Cortex of kidney (tissue), 1 donor: ENCODE results near the gene SH3BP2.

Source experiments
- DNase-seq: peaks from one replicate; lab custom pipeline; 2025; lab: John Stamatoyannopoulos, UW

SH3BP2 gene

DNA sequence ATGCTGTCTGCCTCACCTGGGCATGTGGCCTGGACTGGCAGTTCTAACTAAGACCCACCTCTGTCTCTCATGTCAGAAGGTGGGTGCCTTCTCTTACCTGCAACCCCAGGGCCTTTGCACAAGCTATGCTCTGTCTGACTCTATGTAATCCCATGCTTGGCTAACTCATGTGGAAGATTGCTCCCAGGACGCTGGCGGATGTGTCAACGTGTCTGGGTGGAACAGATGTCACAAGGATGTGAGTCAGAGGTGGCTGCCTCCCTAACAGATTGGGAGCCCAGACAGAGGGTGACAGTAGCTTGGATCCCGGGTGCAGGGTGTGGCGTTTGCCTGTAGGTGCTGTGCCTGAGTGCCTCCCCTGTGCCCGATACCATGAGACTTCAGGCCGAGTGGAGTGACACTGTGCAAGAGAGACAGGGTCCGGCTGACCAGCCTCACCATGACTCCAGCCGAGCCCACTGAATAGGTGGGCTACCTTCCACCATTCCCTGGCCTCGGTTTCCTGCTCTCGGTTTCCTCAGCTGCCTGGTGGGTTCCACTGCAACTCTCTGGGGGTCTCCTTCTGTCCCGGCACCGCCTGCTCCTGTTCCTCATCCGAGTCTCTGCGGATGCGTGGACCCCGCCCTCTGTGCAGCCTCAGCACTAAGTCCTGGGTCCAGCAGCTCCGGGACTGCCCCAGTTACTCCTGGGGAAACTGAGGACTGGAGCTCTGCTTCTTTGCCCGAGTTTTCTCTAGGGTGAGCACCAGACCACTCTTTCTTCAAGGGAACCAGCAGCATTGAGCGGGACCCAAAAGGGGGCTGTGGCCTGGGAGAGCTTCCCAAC lies 11.0 kb downstream of the SH3BP2 start:
- DNase-seq = no peak

DNA sequence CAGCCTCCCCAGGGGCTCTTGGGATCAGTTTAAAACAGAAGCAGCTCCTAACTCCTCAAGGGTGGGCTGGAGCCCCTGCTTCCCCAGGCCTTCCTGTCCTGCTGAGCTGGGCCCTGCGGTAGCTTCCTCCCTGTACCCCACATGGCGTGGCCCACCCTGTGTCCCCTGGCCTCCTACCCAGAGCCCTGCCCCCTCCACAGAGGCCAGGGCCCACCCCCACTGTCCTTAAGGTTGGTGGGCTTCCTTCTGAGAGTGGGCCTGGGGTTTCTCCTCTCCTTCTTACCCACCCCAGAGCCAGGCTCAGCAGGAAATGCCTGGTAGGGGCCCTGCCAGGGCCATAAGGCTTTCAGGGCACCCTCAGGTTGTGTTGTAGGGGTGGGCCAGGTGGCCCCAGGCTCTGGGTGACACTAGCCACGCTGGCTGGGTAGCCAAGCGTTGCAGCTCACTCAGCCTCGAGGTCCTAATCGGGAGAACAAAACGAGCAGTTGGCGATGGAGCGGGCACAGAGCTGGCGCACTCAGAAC lies 11.6 kb downstream of the SH3BP2 start:
- DNase-seq = no peak

- DNase-seq = no peak
These were observed 12.2 kb downstream of the SH3BP2 start for GRCh38 chr4:2804973-2805501.

DNA sequence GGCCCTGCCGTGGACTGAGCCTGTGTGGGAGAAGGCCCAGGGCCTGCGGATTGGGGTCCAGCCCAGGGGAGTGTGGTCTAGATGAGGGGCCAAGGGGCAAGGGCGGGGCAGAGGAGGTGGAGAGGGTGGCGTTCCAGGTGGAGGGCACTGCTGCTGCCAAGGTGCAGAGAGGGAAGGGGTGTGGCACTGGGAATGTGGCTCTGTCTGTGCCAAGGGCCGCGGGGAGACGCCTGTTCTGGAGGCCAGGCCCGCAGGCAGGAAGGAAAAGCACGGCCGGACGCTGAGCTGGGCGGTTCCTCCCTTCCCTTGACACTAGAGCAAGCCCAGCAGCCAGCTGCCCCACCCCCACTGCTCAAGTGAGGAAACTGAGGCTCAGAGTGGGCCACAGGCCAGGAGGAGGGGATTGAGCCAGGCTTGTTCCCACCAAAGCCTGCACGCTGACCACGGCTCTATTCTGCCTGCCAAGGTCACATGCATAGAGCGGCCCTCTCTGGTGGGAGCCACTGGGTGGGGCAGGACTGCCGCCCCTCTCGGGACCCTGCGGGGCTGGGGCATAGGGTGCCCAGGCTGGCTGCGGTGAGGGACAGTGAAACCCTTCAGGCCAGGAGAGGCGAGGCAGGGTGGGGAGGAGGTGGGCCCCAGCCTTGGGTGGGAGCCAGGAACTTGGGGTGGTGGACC lies 13.0 kb downstream of the SH3BP2 start:
- DNase-seq = no peak

GRCh38 chr4:2806390-2807355 lies 13.8 kb downstream of the SH3BP2 start:
- DNase-seq = no peak

GRCh38 chr4:2807571-2807970 lies 14.7 kb downstream of the SH3BP2 start:
- no peak for DNase-seq

DNA sequence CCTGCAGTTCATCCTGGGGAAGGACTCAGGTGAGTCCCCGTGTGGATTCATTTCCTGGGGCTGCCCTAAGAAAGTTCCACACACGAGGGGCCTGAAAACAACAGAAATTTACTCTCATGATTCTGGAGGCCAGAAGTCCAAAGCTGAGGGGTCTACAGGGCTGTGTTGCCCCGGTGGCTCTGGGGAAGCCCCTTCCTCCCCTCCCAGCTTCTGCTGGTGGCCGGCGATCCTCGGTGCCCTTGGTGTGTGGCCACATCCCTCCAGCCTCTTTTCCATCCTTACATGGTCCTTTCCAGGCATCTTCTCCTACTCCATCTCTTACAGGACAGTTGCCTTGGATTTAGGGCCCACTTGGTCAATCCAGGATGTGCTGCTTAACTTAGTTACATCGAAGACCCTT lies 15.1 kb downstream of the SH3BP2 start:
- DNase-seq = no peak

DNA sequence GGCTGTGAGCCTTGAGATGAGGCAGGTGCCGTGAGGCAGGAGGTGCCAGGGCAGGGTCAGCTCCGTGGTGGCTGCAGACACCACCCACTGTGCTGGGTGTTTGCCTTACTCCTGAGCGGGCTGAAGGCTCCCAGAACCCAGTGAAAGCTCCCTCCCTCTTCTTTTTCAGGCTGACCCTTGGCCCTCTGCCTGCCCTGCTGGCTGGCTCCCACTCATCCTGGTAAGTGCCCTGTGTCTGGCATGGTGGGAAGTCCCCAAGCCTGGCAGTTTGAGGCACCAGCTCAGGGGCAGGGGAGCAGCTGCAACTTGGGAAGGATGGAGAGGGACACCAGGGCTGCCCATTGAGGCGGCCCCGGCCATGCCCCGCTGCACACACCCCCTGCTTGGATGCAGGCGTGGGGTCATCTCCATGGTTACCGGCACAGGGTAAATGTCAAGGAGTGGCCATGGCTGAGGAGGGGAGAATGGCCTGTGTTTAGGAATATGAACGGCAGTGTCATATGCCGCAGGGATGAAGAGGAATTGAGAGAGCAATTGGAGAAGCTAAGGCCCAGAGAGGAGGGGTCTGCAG lies 16.8 kb downstream of the SH3BP2 start:
- DNase-seq = no peak

DNA sequence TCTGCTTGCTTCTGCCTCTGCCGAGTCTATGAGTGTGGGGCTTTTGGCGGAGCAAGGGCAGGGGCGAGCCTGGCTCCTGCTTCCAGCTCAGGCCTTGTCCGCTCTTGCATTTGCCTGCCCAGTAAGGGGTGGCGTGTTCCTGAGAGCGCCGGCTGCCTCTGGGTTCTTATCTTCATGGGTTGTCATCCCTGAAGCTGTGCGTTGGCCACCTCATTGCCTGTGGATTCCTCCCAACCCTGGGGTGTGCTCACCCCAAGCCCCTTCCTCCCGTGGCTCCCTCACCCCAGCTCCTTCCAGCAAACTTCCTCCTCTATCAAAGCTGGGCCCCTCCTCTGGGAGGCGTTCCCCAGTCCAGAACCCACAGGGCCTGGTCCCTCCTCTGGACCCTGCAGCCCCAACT lies 17.5 kb downstream of the SH3BP2 start:
- no peak for DNase-seq

DNA sequence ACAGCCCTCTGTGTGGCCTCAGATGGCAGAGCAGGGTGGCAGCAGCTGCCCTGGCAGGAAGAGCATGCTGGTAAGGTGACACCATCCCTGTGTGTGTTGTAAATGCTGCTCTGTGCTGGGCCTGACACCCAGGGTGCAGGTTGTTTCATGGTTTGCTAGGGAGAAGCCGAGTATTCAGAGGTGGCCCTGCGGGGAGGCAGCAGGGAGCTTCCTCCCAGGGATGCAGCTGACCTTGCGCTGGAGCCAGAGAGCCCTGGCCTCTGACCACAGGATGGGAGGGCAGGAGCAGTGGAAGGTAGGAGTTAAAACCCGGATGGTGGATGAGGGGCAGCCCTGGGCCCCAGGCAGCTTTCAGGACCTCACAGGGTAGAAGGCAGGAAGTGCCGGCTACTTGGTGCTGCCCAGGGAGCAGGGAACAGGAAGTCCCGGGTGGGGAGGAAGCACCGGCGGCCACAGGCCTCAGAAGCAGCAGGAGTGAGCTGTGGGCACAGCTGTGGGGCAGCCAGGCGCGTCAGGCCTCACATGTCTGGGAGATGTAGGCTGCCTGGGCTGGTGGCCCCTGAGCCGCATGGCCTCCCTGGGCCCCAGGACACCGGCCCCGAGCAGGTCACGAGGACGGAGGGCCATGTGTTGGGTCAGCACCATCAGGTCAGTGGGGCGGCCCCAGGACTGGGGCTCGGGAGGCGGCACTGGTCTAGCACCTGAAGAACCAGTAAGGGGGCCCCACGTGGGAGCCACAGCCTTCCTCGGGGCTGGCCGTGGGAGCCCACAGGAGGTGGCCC lies 19.1 kb downstream of the SH3BP2 start:
- DNase-seq = no peak

GRCh38 chr4:2812612-2813354 lies 19.9 kb downstream of the SH3BP2 start:
- no peak for DNase-seq

DNA sequence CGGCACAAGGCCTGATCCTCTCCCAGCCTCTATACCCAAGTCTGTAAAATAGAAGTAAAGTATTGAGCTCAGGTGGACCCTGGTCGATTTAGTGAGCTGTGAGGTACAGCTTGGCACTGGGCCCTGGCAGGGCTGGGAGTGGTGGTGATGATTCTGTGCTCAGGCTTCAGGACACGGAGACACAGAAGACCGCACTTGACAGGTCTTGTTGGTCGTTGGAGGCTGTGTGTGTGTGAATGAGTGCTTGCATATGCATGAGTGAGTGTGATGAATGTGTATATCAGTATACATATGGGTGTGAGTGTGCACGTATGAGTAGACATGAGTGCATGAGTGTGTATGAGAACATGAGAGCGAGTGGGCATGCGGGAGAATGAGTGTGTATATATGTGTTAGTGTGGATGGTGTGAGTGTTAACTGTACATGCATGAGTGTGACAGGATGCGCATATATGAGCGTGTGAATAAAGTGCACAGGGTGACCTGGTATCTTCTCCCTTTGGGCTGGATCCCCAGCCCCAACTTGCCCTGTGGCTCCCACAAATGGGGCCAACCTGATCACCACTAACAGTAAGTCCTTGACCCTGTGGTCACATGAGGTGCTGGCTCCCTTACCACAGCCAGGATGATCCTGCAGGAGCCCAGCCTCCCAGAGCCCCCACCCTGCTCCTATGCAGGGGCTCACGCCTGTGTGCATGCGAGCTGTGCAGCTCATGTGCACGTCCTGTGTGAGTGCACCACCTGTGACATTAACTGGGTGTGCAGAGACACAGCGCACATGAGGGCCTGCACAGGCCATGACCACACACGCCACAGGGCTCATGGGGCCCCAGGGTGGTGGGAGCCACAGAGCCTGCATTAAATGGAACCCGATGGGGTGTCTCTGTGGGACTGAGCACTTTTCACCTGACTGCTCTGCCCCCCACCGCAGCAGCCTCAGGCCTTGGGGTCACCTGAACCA lies 20.8 kb downstream of the SH3BP2 start:
- no peak for DNase-seq

DNA sequence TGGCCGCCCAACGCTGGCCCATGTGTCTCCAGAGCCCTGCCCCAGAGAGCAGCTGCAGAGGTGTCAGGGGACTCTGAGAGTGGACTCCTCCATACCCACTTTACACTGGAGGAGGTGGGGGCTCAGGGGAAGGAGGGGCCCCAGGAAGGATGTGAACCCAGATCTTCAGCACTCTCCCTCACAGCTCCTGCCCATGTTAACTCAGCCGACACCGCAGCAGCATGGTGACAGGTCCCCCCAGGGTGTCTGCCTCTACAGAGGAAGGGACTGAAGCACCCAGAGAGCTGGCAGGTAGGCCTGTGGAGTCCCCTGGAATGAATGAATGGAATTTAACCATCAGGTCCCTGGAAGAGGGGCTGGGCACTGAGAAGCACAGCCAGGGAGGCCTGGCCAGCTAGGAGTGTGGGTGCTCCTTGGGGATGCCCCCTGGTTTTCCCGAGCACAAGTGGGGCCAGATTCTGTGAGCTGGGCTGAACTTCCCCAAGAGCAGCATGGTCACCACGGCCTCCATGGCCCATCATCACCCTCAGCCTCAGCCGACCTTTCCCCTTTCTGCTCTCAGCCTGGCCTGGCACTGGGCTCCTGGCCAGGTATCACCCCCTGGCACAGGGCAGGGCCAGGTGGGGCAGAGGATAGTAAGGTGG lies 21.9 kb downstream of the SH3BP2 start:
- DNase-seq = no peak

- no peak for DNase-seq
These were observed 23.6 kb downstream of the SH3BP2 start for GRCh38 chr4:2816401-2816954.

DNA sequence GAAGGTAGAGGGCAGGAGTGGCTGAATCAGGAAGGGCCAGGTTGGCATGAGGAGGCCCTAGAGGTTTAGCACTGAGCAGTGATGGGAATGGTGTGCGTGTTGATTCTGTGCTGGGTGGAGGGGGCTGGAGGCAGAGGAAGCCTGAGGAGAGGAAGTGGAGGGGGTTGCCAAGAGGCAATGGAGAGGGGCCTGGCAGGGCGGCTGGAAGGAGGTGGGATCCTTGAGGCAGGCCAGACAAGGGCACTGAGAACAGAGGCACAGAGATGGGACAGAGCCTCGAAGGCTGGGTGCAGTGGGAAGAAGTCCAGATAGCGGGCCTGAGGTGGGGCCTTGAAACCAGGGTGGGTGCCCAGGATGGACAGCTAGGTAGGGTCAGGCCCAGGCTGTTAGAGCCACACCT lies 24.3 kb downstream of the SH3BP2 start:
- DNase-seq = no peak

DNA sequence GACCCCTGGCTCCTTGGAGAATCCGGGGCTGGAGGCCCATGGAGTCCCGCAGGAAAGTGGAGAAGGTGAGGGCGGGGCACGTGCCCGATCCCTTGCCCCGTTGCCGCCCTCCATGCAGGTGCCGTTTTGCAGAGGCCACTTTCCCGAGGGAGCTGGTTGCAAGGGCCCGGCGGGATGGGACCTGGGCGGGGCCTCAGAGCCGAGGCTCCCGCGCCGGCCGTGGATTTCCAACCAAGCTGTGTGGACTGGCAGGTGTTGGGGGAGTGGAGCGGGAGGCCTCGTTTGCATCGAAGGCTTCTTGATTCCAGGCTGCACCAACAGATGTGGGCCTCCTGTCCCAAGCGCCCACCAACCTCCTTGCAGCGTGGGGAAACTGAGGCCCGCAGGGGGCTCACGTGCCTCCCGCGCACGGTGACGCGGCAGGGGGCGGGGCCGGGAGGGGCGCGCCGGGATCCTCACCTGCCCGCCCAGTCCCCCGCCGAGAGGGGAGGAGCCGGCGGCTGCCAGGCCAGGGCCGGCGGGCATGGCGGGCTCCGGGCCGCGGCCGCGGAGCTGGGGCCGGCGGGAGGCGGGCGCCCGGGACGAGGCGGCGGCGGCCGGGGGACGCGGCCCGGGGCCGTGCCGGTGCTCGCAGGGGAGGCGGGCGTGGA lies 24.9 kb downstream of the SH3BP2 start:
- no peak for DNase-seq

DNA sequence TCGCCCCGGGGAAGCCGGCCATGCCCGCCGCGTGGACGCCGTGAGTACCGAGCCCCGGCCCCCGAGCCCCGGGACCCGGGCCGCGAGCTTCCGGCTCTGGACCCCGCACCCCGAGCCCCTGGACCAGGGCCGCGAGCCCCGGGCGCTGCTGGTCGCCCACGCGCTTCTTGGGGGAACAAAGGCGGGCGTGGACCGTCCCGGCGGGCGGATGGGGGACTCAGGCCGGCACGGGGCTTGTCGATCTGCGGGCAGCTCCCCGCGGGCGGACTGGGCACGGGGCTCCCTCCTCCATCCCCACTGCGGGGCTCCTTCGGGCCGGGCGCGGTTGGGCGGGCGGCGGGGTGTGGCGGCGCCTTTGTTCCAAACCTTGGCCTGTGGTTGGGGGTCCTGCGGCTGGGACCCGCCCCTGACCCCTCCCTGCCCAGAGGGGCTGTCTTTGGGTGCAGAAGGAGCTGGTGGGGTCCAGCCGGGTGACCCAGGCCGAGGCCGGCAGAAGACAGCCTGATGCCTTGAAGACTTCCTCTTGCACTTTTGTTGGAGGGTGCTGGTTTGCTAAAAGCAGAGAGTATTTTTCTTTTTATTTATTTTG lies 25.6 kb downstream of the SH3BP2 start:
- no peak for DNase-seq
